Neuronal stem cell (in vitro differentiated cells): ENCODE results near the gene KIAA0825.

Experiments used
- DNase-seq: peaks from one replicate; pipeline ENCODE4 v3.0.0-alpha.2; 2013; ENCODE audit warnings: low spot score
- H2AFZ ChIP-seq: one replicate; pipeline ENCODE4 v1.6.1; 2013; ENCODE audit warnings: mild to moderate bottlenecking, low read length, inconsistent platforms
- H2AK5ac ChIP-seq: 2 replicates; pipeline ENCODE4 v1.6.1; 2013; ENCODE audit warnings: low read depth, mild to moderate bottlenecking, inconsistent platforms, low read length, moderate library complexity, mixed read lengths
- H2BK120ac ChIP-seq: 2 replicates; pipeline ENCODE4 v1.6.1; 2013; ENCODE audit warnings: low read depth, mild to moderate bottlenecking, inconsistent platforms, low read length, moderate library complexity, mixed read lengths
- H2BK12ac ChIP-seq: one replicate; pipeline ENCODE4 v1.6.1; 2013; ENCODE audit warnings: low read length, inconsistent platforms
- H2BK15ac ChIP-seq: 2 replicates; pipeline ENCODE4 v1.6.1; 2013; ENCODE audit warnings: mild to moderate bottlenecking, low read length, inconsistent platforms, mixed read lengths
- H2BK5ac ChIP-seq: one replicate; pipeline ENCODE4 v1.6.1; 2013; ENCODE audit warnings: inconsistent platforms, mild to moderate bottlenecking, low read length, moderate library complexity
- H3K14ac ChIP-seq: one replicate; pipeline ENCODE4 v1.6.1; 2013; ENCODE audit warnings: low read length, inconsistent platforms
- H3K18ac ChIP-seq: 2 replicates; pipeline ENCODE4 v1.6.1; 2013; ENCODE audit warnings: low read length, inconsistent platforms
- H3K23ac ChIP-seq: 2 replicates; pipeline ENCODE4 v1.6.1; 2013; ENCODE audit warnings: low read depth, mild to moderate bottlenecking, mixed read lengths, low read length, inconsistent platforms; ENCODE audit not compliant: poor library complexity
- H3K27ac ChIP-seq: replicated peaks from 3 replicates; pipeline ENCODE4 v1.5.1; 2013; ENCODE audit warnings: low read length, inconsistent platforms
- H3K27me3 ChIP-seq, 3 experiments: 2 replicates each; pipeline ENCODE4 v1.6.1; 2013; ENCODE audit warnings: low read length in 3 of 3, mild to moderate bottlenecking in 2 of 3, inconsistent platforms in 1 of 3, low read depth in 1 of 3, mixed read lengths in 1 of 3, moderate library complexity in 1 of 3; ENCODE audit not compliant: control insufficient read depth in 3 of 3, insufficient read depth in 3 of 3
- H3K36me3 ChIP-seq, 2 donors: replicated peaks in 1 of 2; 2 replicates each; pipeline ENCODE4 v1.6.1; 2013; ENCODE audit warnings: low read length in 2 of 2; ENCODE audit not compliant: control insufficient read depth in 2 of 2, insufficient read depth in 2 of 2
- H3K4ac ChIP-seq: 2 replicates; pipeline ENCODE4 v1.6.1; 2013; ENCODE audit warnings: inconsistent platforms, mild to moderate bottlenecking, low read length, moderate library complexity
- H3K4me1 ChIP-seq, 2 donors: 1 replicate in 1 of 2; 2 replicates in 1 of 2; pipeline ENCODE4 v1.6.1; 2013; ENCODE audit warnings: low read length in 2 of 2, low read depth in 1 of 2; ENCODE audit not compliant: control insufficient read depth in 2 of 2, insufficient read depth in 1 of 2
- H3K4me2 ChIP-seq: one replicate; pipeline ENCODE4 v1.6.1; 2013; ENCODE audit warnings: mild to moderate bottlenecking, low read length, inconsistent platforms; ENCODE audit not compliant: insufficient read depth, poor library complexity, severe bottlenecking
- H3K4me3 ChIP-seq, 2 donors: 2 replicates each; pipeline ENCODE4 v1.5.1; 2013; ENCODE audit warnings: low read length in 2 of 2, mild to moderate bottlenecking in 2 of 2, inconsistent platforms in 1 of 2, moderate library complexity in 1 of 2
- H3K79me1 ChIP-seq: one replicate; pipeline ENCODE4 v1.6.1; 2013; ENCODE audit warnings: low read depth, mild to moderate bottlenecking, inconsistent platforms, low read length, moderate library complexity
- H3K9ac ChIP-seq: one replicate; pipeline ENCODE4 v1.6.1; 2013; ENCODE audit warnings: mild to moderate bottlenecking, low read depth, low read length, inconsistent platforms; ENCODE audit not compliant: poor library complexity
- H3K9me3 ChIP-seq, 2 donors: replicated peaks in 1 of 2; 2 replicates each; pipeline versions ENCODE3 to v1.6.1; 2013; ENCODE audit warnings: low read length in 2 of 2, mild to moderate bottlenecking in 2 of 2, inconsistent platforms in 1 of 2, low read depth in 1 of 2, mixed read lengths in 1 of 2, moderate library complexity in 1 of 2; ENCODE audit not compliant: control insufficient read depth in 2 of 2, insufficient read depth in 1 of 2
- H4K8ac ChIP-seq: one replicate; pipeline ENCODE4 v1.6.1; 2013; ENCODE audit warnings: low read depth, mild to moderate bottlenecking, inconsistent platforms, low read length, moderate library complexity
- H4K91ac ChIP-seq: one replicate; pipeline ENCODE4 v1.6.1; 2013; ENCODE audit warnings: low read length, low read depth, mild to moderate bottlenecking, inconsistent platforms; ENCODE audit not compliant: poor library complexity
- WGBS, 2 donors: extraction: QIAGEN DNeasy Blood & Tissue Kit; methylation state at CpG; one replicate each; pipeline ENCODE4 v1.1.7; 2013; ENCODE audit warnings: missing lambda C conversion rate in 2 of 2, mixed read lengths in 1 of 2; ENCODE audit not compliant: insufficient read length in 2 of 2, insufficient replicate concordance in 1 of 2; ENCODE audit errors: extremely low coverage in 2 of 2; 5-methylcytosine and 5-hydroxymethylcytosine counted together

Gene KIAA0825

GRCh38 chr5:94505327-94506068 lies 112.9 kb downstream of the KIAA0825 start:
- Histone ChIP-seq H4K8ac (no peak overlapping the region), H2BK12ac (no peak overlapping the region), H3K4me1 (no peaks in the 10 kb centered on the region), H3K36me3 (no peaks in the 10 kb centered on the region), H2AK5ac (no peak overlapping the region), H3K27ac (no peak overlapping the region), H2BK120ac (no peak overlapping the region), H3K9me3 (no peaks in the 10 kb centered on the region), H3K14ac (no peak overlapping the region), H3K9ac (no peak overlapping the region), H3K18ac (no peak overlapping the region), H3K27me3 (no peaks in the 10 kb centered on the region), H3K4me3 (no peak overlapping the region), H3K23ac (no peak overlapping the region), H4K91ac (no peak overlapping the region), H3K79me1 (no peaks in the 10 kb centered on the region), H2AFZ (no peak overlapping the region), H2BK5ac (no peak overlapping the region), H3K4me2 (no peak overlapping the region), H2BK15ac (no peak overlapping the region), H3K4ac (no peak overlapping the region)
- WGBS, 2 donors: no CpG with 5 or more reads among the region's 3 CpGs
- DNase-seq: no peak

- Histone ChIP-seq H3K4me1 (no peaks in the 10 kb centered on the region), H3K9me3 (no peaks in the 10 kb centered on the region), H3K4me2 (no peak overlapping the region), H3K18ac (no peak overlapping the region), H3K14ac (no peak overlapping the region), H2BK120ac (no peak overlapping the region), H4K91ac (no peak overlapping the region), H2BK5ac (no peak overlapping the region), H2AK5ac (no peak overlapping the region), H3K27ac (no peak overlapping the region), H3K36me3 (no peaks in the 10 kb centered on the region), H2BK12ac (no peak overlapping the region), H2BK15ac (no peak overlapping the region), H2AFZ (no peak overlapping the region), H3K4ac (no peak overlapping the region), H3K27me3 (no peaks in the 10 kb centered on the region), H3K9ac (no peak overlapping the region), H3K23ac (no peak overlapping the region), H3K4me3 (no peak overlapping the region), H4K8ac (no peak overlapping the region), H3K79me1 (no peaks in the 10 kb centered on the region)
- no CpG with 5 or more reads among the region's 1 CpG for WGBS, 2 donors
- no peak for DNase-seq
Observed at GRCh38 chr5:94503677-94504076, 114.7 kb downstream of the KIAA0825 start.

GRCh38 chr5:94501365-94501764 lies 117.0 kb downstream of the KIAA0825 start:
- no peak overlapping the region for H2BK5ac ChIP-seq
- H2BK12ac ChIP-seq: no peak overlapping the region
- H3K14ac ChIP-seq: no peak overlapping the region
- no peaks in the 10 kb centered on the region for H3K4me1 ChIP-seq
- no peak overlapping the region for H3K4me3 ChIP-seq
- no peak overlapping the region for H3K4ac ChIP-seq
- no peaks in the 10 kb centered on the region for H3K36me3 ChIP-seq
- no peak overlapping the region for H2AFZ ChIP-seq
- no peak overlapping the region for H3K9ac ChIP-seq
- no CpG with 5 or more reads among the region's 1 CpG for WGBS, 2 donors
- H3K4me2 ChIP-seq: no peak overlapping the region
- H3K27ac ChIP-seq: no peak overlapping the region
- H2BK15ac ChIP-seq: no peak overlapping the region
- H4K91ac ChIP-seq: no peak overlapping the region
- no peaks in the 10 kb centered on the region for H3K27me3 ChIP-seq
- H3K18ac ChIP-seq: no peak overlapping the region
- H3K23ac ChIP-seq: no peak overlapping the region
- H3K79me1 ChIP-seq: no peaks in the 10 kb centered on the region
- no peak for DNase-seq
- no peak overlapping the region for H2BK120ac ChIP-seq
- H3K9me3 ChIP-seq: no peaks in the 10 kb centered on the region
- H4K8ac ChIP-seq: no peak overlapping the region
- no peak overlapping the region for H2AK5ac ChIP-seq

- Histone ChIP-seq H3K4me1 (no peaks in the 10 kb centered on the region), H2AFZ (no peak overlapping the region), H2BK12ac (no peak overlapping the region), H3K9me3 (no peaks in the 10 kb centered on the region), H2BK120ac (no peak overlapping the region), H3K18ac (no peak overlapping the region), H3K9ac (no peak overlapping the region), H3K4me3 (no peak overlapping the region), H3K4ac (no peak overlapping the region), H3K4me2 (no peak overlapping the region), H3K27ac (no peak overlapping the region), H3K27me3 (no peaks in the 10 kb centered on the region), H4K8ac (no peak overlapping the region), H3K79me1 (no peaks in the 10 kb centered on the region), H3K23ac (no peak overlapping the region), H2AK5ac (no peak overlapping the region), H3K36me3 (no peaks in the 10 kb centered on the region), H3K14ac (no peak overlapping the region), H4K91ac (no peak overlapping the region), H2BK15ac (no peak overlapping the region), H2BK5ac (no peak overlapping the region)
- no peak for DNase-seq
- no CpG with 5 or more reads among the region's 3 CpGs for WGBS, 2 donors
Observed at GRCh38 chr5:94499806-94500205, 118.6 kb downstream of the KIAA0825 start.
